HG03469 (cell line): Measurements from ENCODE around the gene SIPA1L2.

Source experiments
- ATAC-seq: cut with Tn5 transposase; IDR thresholded peaks from one replicate; pipeline ENCODE4 v1.9.1; 2021; ENCODE audit warnings: mild to moderate bottlenecking, moderate library complexity, moderate number of reproducible peaks; ENCODE audit not compliant: unreplicated experiment

SIPA1L2 gene

DNA sequence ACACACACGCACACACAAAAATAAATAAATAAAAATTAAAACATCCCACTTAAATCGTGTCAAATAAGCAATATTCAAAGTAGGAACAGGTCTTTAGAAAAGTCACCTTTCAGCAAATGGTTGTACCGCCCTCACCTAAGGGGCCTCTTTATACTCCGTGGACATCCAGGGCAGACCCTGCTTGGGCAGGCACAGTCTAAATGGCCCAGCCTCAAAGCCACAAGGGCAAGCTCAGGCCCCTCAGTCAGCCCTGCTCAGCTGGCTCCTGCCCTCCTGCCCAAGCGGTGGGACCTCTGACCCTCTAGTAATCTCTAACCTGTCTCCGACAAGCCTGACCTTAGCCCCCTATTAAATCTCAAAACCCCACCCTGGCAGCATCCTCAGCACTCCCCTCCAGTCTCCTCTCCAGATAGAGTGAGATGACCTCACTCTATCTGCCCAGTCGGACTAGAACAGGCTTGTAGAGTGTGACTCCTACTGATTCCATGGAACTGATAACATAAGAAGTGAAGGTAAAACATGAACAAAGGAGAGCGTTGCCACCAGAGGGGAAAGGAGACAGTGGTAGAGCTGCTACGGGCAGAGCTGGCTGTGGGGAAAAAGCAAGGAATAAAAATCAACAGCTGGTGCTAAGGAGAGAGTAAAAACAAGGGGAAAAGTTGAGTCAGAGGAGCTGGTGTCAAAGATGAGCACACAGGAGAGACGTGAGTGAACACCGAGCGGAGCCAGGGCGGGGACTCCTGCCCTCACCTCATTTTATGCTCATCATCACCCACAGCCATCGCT lies 36.0 kb downstream of the SIPA1L2 start:
- no peak for ATAC-seq

GRCh38 chr1:232591344-232591743 lies 38.6 kb downstream of the SIPA1L2 start:
- no peak for ATAC-seq

DNA sequence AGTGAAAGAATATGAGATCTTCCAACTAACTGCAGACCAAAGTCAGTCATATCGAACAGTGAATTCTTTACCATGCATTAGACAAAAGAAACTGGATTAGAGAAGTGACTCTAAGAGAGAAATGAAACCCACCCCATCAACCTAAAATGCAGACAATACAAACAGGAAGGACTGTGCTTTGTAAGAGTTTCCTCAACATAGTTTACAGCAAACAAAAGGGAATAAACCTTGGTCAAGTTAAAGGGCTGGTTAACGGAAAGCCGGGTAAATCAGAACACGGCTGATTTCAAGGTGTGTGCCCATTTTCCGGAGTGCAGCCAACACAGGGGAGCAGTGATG lies 39.2 kb downstream of the SIPA1L2 start:
- ATAC-seq, result no peak

DNA sequence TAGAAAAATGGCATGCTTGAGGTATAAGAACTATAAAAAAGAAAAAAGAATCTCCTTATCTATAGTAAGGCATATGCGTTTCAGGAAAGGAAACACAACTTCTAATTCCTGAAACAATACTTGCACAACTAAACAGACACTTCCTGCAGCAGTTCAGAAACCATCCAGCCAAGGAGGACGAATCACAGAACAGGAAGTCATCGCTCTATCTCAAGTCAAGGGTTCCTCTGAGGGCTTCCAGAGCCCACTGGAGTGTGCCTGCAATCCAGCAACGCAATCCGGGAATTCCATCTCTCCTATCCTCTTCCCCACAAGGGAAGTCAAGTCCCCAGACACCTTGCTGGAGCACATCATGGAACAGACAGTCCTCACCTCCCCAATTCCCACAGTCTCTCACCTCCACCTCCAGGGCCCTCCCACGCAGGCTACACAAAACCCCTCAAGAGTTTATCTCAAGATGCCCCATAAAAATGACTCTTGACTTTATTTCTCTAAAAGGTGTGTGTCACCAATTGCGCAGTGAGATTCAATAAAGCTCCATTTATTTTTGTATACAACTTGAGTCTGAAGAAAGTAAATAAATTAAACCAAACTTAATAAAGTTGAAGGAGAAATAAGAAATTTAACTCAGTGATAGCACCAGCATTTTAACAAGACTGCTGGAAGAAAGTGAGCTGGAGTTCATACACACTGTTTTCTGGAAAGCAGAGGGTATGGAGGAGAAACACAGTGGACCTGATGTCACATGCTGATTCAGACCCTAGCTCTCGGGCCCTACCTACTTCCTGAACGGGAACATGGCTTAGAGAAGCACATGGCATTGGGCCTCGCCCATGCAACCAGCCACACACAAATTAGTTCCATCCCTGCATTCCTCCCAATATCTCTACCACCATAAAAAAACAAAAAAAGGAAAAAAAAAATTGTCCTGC lies 39.9 kb downstream of the SIPA1L2 start:
- no peak for ATAC-seq

GRCh38 chr1:232589111-232589811 lies 40.7 kb downstream of the SIPA1L2 start:
- no peak for ATAC-seq

- no peak for ATAC-seq
Measured at GRCh38 chr1:232587141-232588008, 42.6 kb downstream of the SIPA1L2 start.

- no peak for ATAC-seq
Measured at GRCh38 chr1:232586679-232587078, 43.3 kb downstream of the SIPA1L2 start.

DNA sequence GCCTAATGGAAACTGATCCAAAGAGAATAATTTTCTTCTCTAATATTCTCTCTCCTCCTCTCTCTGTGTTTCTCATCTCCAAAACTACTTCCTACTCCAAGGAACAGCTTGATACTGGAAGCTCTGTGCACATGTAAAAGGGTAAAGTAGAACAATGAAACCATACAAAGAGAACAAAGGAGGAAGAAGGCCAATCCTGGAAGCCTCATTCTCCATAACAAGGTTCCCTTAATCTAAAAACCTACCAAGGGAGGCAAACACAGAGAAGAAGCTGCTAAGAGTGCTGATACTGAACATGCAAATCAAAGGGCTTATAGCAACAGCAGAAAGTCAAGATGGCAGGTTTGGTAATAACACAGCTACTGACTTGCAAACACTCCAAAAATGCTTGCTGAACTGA lies 44.4 kb downstream of the SIPA1L2 start:
- ATAC-seq, result no peak

DNA sequence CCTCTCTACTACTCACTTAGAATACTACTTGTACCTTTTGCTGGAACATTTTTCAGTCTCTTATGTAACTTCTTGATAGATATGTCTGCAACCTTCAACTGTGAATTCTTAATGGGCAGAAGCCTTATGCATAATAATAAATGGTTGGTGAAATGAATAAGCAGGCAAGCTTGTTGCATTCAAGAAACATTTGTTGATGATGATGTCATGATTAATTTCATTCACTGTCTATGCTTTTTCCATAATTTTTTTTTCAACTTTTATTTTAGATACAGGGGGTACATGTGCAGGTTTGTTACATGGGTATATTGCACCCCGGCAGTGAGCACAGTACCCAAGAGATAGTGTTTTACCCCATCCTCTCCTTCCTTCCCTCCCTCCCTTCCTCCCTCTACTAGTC lies 48.0 kb downstream of the SIPA1L2 start:
- ATAC-seq, result no peak
